H9 (cell line): ENCODE data around the gene TULP3. TPM values are rescaled to one million over a fixed set of nuclear protein-coding genes. Genes with fewer than 3 reads are reported as not detected.
"Not testable (repeated sequence)": the region's sequence is repeated elsewhere in the genome, so short reads cannot be mapped to it uniquely, and the experiment has no call there.

Source experiments
- DNase-seq: peaks from one replicate; pipeline ENCODE4 v3.0.0-alpha.2; 2017
- H2AFZ ChIP-seq: one replicate; pipeline ENCODE4 v1.6.1; 2013; ENCODE audit warnings: mild to moderate bottlenecking, low read length, control low read depth, moderate library complexity
- H2AK5ac ChIP-seq: 2 replicates; pipeline ENCODE4 v1.6.1; 2013; ENCODE audit warnings: low read length, control low read depth, mixed read lengths; ENCODE audit not compliant: insufficient read length
- H2BK120ac ChIP-seq: one replicate; pipeline ENCODE4 v1.6.1; 2013; ENCODE audit warnings: low read depth, mild to moderate bottlenecking, low read length, control low read depth, inconsistent platforms; ENCODE audit not compliant: poor library complexity, severe bottlenecking
- H2BK12ac ChIP-seq: 2 replicates; pipeline ENCODE4 v1.6.1; 2013; ENCODE audit warnings: low read length, control low read depth, mixed read lengths, low read depth; ENCODE audit not compliant: insufficient read length
- H2BK15ac ChIP-seq: 2 replicates; pipeline ENCODE4 v1.6.1; 2013; ENCODE audit warnings: low read depth, low read length, control low read depth
- H2BK20ac ChIP-seq: one replicate; pipeline ENCODE4 v1.6.1; 2013; ENCODE audit warnings: low read depth, mild to moderate bottlenecking, low read length, control low read depth, inconsistent platforms; ENCODE audit not compliant: poor library complexity, severe bottlenecking
- H2BK5ac ChIP-seq: 2 replicates; pipeline ENCODE4 v1.6.1; 2013; ENCODE audit warnings: low read length, control low read depth, mixed read lengths; ENCODE audit not compliant: insufficient read length
- H3K14ac ChIP-seq: 2 replicates; pipeline ENCODE4 v1.6.1; 2013; ENCODE audit warnings: low read length, control low read depth; ENCODE audit not compliant: insufficient read depth
- H3K18ac ChIP-seq: 2 replicates; pipeline ENCODE4 v1.6.1; 2013; ENCODE audit warnings: low read depth, mild to moderate bottlenecking, mixed read lengths, low read length, control low read depth; ENCODE audit not compliant: insufficient read length
- H3K23ac ChIP-seq: 2 replicates; pipeline ENCODE4 v1.6.1; 2013; ENCODE audit warnings: low read length, control low read depth, mixed read lengths, low read depth; ENCODE audit not compliant: insufficient read length
- H3K23me2 ChIP-seq: 2 replicates; pipeline ENCODE4 v1.6.1; 2013; ENCODE audit warnings: low read depth, mild to moderate bottlenecking, mixed read lengths, low read length, control low read depth; ENCODE audit not compliant: insufficient read length, poor library complexity, severe bottlenecking
- H3K27ac ChIP-seq: 2 replicates; pipeline ENCODE4 v1.5.1; 2013; ENCODE audit warnings: low read length, control low read depth, mixed read lengths, low read depth; ENCODE audit not compliant: insufficient read length
- H3K27me3 ChIP-seq: 2 replicates; pipeline ENCODE4 v1.6.1; 2013; ENCODE audit warnings: low read length, control low read depth, inconsistent platforms; ENCODE audit not compliant: insufficient read depth
- H3K4ac ChIP-seq: 2 replicates; pipeline ENCODE4 v1.6.1; 2013; ENCODE audit warnings: low read depth, mild to moderate bottlenecking, control low read depth, inconsistent platforms, low read length, moderate library complexity
- H3K4me1 ChIP-seq: 2 replicates; pipeline ENCODE4 v1.6.1; 2013; ENCODE audit warnings: low read length, control low read depth, inconsistent platforms; ENCODE audit not compliant: insufficient read depth
- H3K4me2 ChIP-seq: 2 replicates; pipeline ENCODE4 v1.6.1; 2013; ENCODE audit warnings: low read length, control low read depth, mixed read lengths; ENCODE audit not compliant: insufficient read length, insufficient read depth
- H3K56ac ChIP-seq: 2 replicates; pipeline ENCODE4 v1.6.1; 2013; ENCODE audit warnings: low read depth, mild to moderate bottlenecking, mixed read lengths, low read length, control low read depth; ENCODE audit not compliant: insufficient read length
- H3K79me1 ChIP-seq: 2 replicates; pipeline ENCODE4 v1.6.1; 2013; ENCODE audit warnings: low read depth, mild to moderate bottlenecking, moderate library complexity, low read length, control low read depth, inconsistent platforms; ENCODE audit not compliant: insufficient read depth, poor library complexity, severe bottlenecking
- H3K79me2 ChIP-seq: 2 replicates; pipeline ENCODE4 v1.6.1; 2013; ENCODE audit warnings: low read length, control low read depth, inconsistent platforms; ENCODE audit not compliant: insufficient read depth
- H3K9ac ChIP-seq: 2 replicates; pipeline ENCODE4 v1.6.1; 2013; ENCODE audit warnings: low read length, control low read depth, mixed read lengths; ENCODE audit not compliant: insufficient read length; ENCODE audit errors: extremely low read depth
- H3K9me3 ChIP-seq: one replicate; pipeline ENCODE4 v1.6.1; 2013; ENCODE audit warnings: low read depth, low read length, inconsistent platforms; ENCODE audit not compliant: control insufficient read depth
- H3T11ph ChIP-seq: one replicate; pipeline ENCODE4 v1.6.1; 2013; ENCODE audit warnings: mild to moderate bottlenecking, low read length, control low read depth, inconsistent platforms
- H4K20me1 ChIP-seq: one replicate; pipeline ENCODE4 v1.6.1; 2013; ENCODE audit not compliant: control insufficient read depth, insufficient read length, insufficient read depth
- H4K5ac ChIP-seq: 2 replicates; pipeline ENCODE4 v1.6.1; 2013; ENCODE audit warnings: low read depth, mild to moderate bottlenecking, mixed read lengths, low read length, control low read depth; ENCODE audit not compliant: insufficient read length
- H4K8ac ChIP-seq: replicated peaks from 2 replicates; pipeline ENCODE4 v1.6.1; 2013; ENCODE audit warnings: low read length, control low read depth, mixed read lengths, low read depth; ENCODE audit not compliant: insufficient read length
- H4K91ac ChIP-seq: 2 replicates; pipeline ENCODE4 v1.6.1; 2013; ENCODE audit warnings: low read depth, mild to moderate bottlenecking, moderate library complexity, mixed read lengths, low read length, control low read depth; ENCODE audit not compliant: insufficient read length
- H3K27ac Mint-ChIP-seq, 3 experiments: 2 replicates in 2 of 3; 3 replicates in 1 of 3; pipeline ENCODE4 v1.8.0; 2020 to 2021; ENCODE audit warnings: mixed read lengths in 3 of 3, mild to moderate bottlenecking in 1 of 3, moderate library complexity in 1 of 3
- H3K27me3 Mint-ChIP-seq: 2 replicates; pipeline ENCODE4 v1.8.0; 2021; ENCODE audit warnings: low read depth, mild to moderate bottlenecking, moderate library complexity, mixed read lengths
- H3K36me3 Mint-ChIP-seq, 3 experiments: 2 replicates in 2 of 3; 3 replicates in 1 of 3; pipeline ENCODE4 v1.8.0; 2020 to 2021; ENCODE audit warnings: low read depth in 3 of 3, mixed read lengths in 3 of 3; ENCODE audit not compliant: insufficient read depth in 1 of 3
- H3K4me1 Mint-ChIP-seq, 2 experiments: 2 replicates each; pipeline ENCODE4 v1.8.0; 2020; ENCODE audit warnings: mixed read lengths in 2 of 2
- H3K4me3 Mint-ChIP-seq, 2 experiments: 2 replicates in 1 of 2; 3 replicates in 1 of 2; pipeline ENCODE4 v1.8.0; 2020 to 2021; ENCODE audit warnings: mild to moderate bottlenecking in 2 of 2, mixed read lengths in 2 of 2, moderate library complexity in 1 of 2
- H3K9me3 Mint-ChIP-seq, 2 experiments: 2 replicates in 1 of 2; 3 replicates in 1 of 2; pipeline ENCODE4 v1.8.0; 2020; ENCODE audit warnings: mild to moderate bottlenecking in 2 of 2, mixed read lengths in 2 of 2, moderate library complexity in 1 of 2
- CTCF ChIP-seq: fragments of 200-600 bp; sonication (generic); conservative IDR thresholded peaks from 3 replicates; pipeline ENCODE4 v1.8.0; 2021; ENCODE audit warnings: antibody characterized with exemption, mild to moderate bottlenecking
- WGBS: extraction: QIAGEN DNeasy Blood & Tissue Kit; methylation state at CpG from one replicate; pipeline ENCODE4 v1.1.7; 2013; ENCODE audit warnings: missing lambda C conversion rate, low lambda C conversion rate, mixed read lengths; ENCODE audit not compliant: insufficient read length; ENCODE audit errors: extremely low coverage; 5-methylcytosine and 5-hydroxymethylcytosine counted together
- total RNA-seq: library from RNA; stranded (reverse); gene quantifications from 2 replicates; pipeline ENCODE4 v1.2.1, GENCODE V29; 2021

The TULP3 gene
- total RNA-seq, 1 experiment from 2014 or later, result 22.3 TPM

- H3K4ac ChIP-seq, result no peak overlapping the region
- H3K4me2 ChIP-seq, result no peak overlapping the region
- no peak overlapping the region for H4K5ac ChIP-seq
- WGBS, result no CpG with 5 or more reads among the region's 9 CpGs
- no peak overlapping the region for H2BK15ac ChIP-seq
- no peaks in the 10 kb centered on the region for H3K79me1 ChIP-seq
- H3K23ac ChIP-seq, result no peak overlapping the region
- no peaks in the 10 kb centered on the region for H3K9me3 Mint-ChIP-seq
- no peaks in the 10 kb centered on the region for H4K20me1 ChIP-seq
- H3K23me2 ChIP-seq, result no peaks in the 10 kb centered on the region
- no peaks in the 10 kb centered on the region for H3K4me1 Mint-ChIP-seq
- H3K18ac ChIP-seq, result no peak overlapping the region
- H3K36me3 Mint-ChIP-seq, result peaks cover 62 to 88% (median 88%) of the 10 kb centered on the region in 3 experiments; a peak in 6 of 7 replicates
- no peak overlapping the region for H2BK20ac ChIP-seq
- H4K8ac ChIP-seq, result no peak overlapping the region
- H2AK5ac ChIP-seq, result no peak overlapping the region
- no peak overlapping the region for H3K56ac ChIP-seq
- H3K27me3 Mint-ChIP-seq, result no peaks in the 10 kb centered on the region
- no peak overlapping the region for H3K14ac ChIP-seq
- no peak overlapping the region for H2BK5ac ChIP-seq
- H3K79me2 ChIP-seq, result no peaks in the 10 kb centered on the region
- H3K27ac Mint-ChIP-seq, result no peak overlapping the region
- H3K9me3 ChIP-seq, result no peaks in the 10 kb centered on the region
- H3K27ac ChIP-seq, result no peak overlapping the region
- H4K91ac ChIP-seq, result no peak overlapping the region
- no peak for TF ChIP-seq CTCF
- no peak overlapping the region for H2BK12ac ChIP-seq
- no peak overlapping the region for H2AFZ ChIP-seq
- no peak overlapping the region; a peak in 1 of 5 replicates for H3K4me3 Mint-ChIP-seq
- H3K4me1 ChIP-seq, result no peaks in the 10 kb centered on the region
- no peak for DNase-seq
- H2BK120ac ChIP-seq, result no peak overlapping the region
- no peaks in the 10 kb centered on the region for H3K27me3 ChIP-seq
- no peak overlapping the region for H3K9ac ChIP-seq
- H3T11ph ChIP-seq, result no peak overlapping the region
Observed at GRCh38 chr12:2864198-2864597, 26.5 kb upstream of the TULP3 start.

- H4K91ac ChIP-seq, H3K9me3 Mint-ChIP-seq: not testable (repeated sequence)
Observed at GRCh38 chr12:2868986-2869632, 21.6 kb upstream of the TULP3 start.

More at GRCh38 chr12:2868986-2869632, 21.6 kb upstream of the TULP3 start:
- H3K79me1 ChIP-seq, H2BK12ac ChIP-seq, H3K23me2 ChIP-seq, H3K4me1 Mint-ChIP-seq, H3K4ac ChIP-seq, H3K56ac ChIP-seq, H3K14ac ChIP-seq, H2BK5ac ChIP-seq, H3K79me2 ChIP-seq, H3K27me3 ChIP-seq, H3K9me3 ChIP-seq, H2BK120ac ChIP-seq, H3K27ac Mint-ChIP-seq, H3K18ac ChIP-seq, DNase-seq, H3K4me3 Mint-ChIP-seq, H3K4me1 ChIP-seq, H2AFZ ChIP-seq, H4K5ac ChIP-seq, H2BK20ac ChIP-seq, H4K8ac ChIP-seq, H2BK15ac ChIP-seq, H3K4me2 ChIP-seq, H3K27ac ChIP-seq, H3T11ph ChIP-seq, H3K27me3 Mint-ChIP-seq, H2AK5ac ChIP-seq, H3K9ac ChIP-seq, H4K20me1 ChIP-seq, H3K23ac ChIP-seq: not testable (repeated sequence)
- WGBS, result no CpG with 5 or more reads among the region's 9 CpGs
- H3K36me3 Mint-ChIP-seq, result peaks cover 49 to 84% (median 68%) of the 10 kb centered on the region in 3 experiments; a peak in 6 of 7 replicates
